Adipocyte (in vitro differentiated cells): ENCODE results near the gene PLB1.
A peak's percentile ranks its signal among the peaks of the same experiment; 100 is the strongest.

Source experiments
- DNase-seq: peaks from one replicate; pipeline ENCODE4 v3.0.0-alpha.2; 2015; ENCODE audit warnings: low read depth
- H3K27me3 ChIP-seq: replicated peaks from 2 replicates; pipeline ENCODE4 v1.7.0; 2013; ENCODE audit warnings: mild to moderate bottlenecking, low read length, moderate library complexity; ENCODE audit not compliant: control insufficient read depth, insufficient read depth
- H3K36me3 ChIP-seq: 2 replicates; pipeline ENCODE4 v1.7.0; 2013; ENCODE audit warnings: low read length, mild to moderate bottlenecking, moderate library complexity; ENCODE audit not compliant: control insufficient read depth, insufficient read depth, severe bottlenecking
- H3K4me1 ChIP-seq: 2 replicates; pipeline ENCODE4 v1.7.0; 2013; ENCODE audit warnings: mild to moderate bottlenecking, low read length, moderate library complexity; ENCODE audit not compliant: control insufficient read depth, insufficient read depth
- H3K4me3 ChIP-seq: 2 replicates; pipeline ENCODE4 v1.7.0; 2013; ENCODE audit warnings: mild to moderate bottlenecking, low read length, moderate library complexity
- H3K9ac ChIP-seq: 2 replicates; pipeline ENCODE4 v1.7.0; 2013; ENCODE audit warnings: mild to moderate bottlenecking, low read length, moderate library complexity
- H3K9me3 ChIP-seq: 2 replicates; pipeline ENCODE4 v1.7.0; 2013; ENCODE audit warnings: mild to moderate bottlenecking, low read length, moderate library complexity; ENCODE audit not compliant: control insufficient read depth

PLB1 gene

GRCh38 chr2:28607730-28608499 is 112.1 kb downstream of the PLB1 start:
- H3K9me3 ChIP-seq, result no peaks in the 10 kb centered on the region
- no peak for DNase-seq
- H3K36me3 ChIP-seq, result no peaks in the 10 kb centered on the region
- no peak overlapping the region for H3K9ac ChIP-seq
- no peak overlapping the region for H3K4me3 ChIP-seq
- peaks cover 6% of the 10 kb centered on the region for H3K4me1 ChIP-seq
- no peaks in the 10 kb centered on the region for H3K27me3 ChIP-seq

- no peaks in the 10 kb centered on the region for H3K4me1 ChIP-seq
- DNase-seq, result no peak
- H3K4me3 ChIP-seq, result no peak overlapping the region
- H3K27me3 ChIP-seq, result no peaks in the 10 kb centered on the region
- no peaks in the 10 kb centered on the region for H3K9me3 ChIP-seq
- H3K36me3 ChIP-seq, result no peaks in the 10 kb centered on the region
- no peak overlapping the region for H3K9ac ChIP-seq
These were observed 112.9 kb downstream of the PLB1 start for GRCh38 chr2:28608500-28609424.

- Histone ChIP-seq H3K4me3 (no peak overlapping the region), H3K9me3 (no peaks in the 10 kb centered on the region), H3K27me3 (no peaks in the 10 kb centered on the region), H3K36me3 (no peaks in the 10 kb centered on the region), H3K9ac (no peak overlapping the region), H3K4me1 (no peaks in the 10 kb centered on the region)
- peak; percentile 63 for DNase-seq
These were observed 114.8 kb downstream of the PLB1 start for GRCh38 chr2:28610583-28611201.

GRCh38 chr2:28612131-28612812 is 116.4 kb downstream of the PLB1 start:
- H3K9me3 ChIP-seq, result no peaks in the 10 kb centered on the region
- H3K36me3 ChIP-seq, result no peaks in the 10 kb centered on the region
- H3K4me1 ChIP-seq, result no peaks in the 10 kb centered on the region
- no peak overlapping the region for H3K9ac ChIP-seq
- H3K4me3 ChIP-seq, result no peak overlapping the region
- no peaks in the 10 kb centered on the region for H3K27me3 ChIP-seq
- no peak for DNase-seq

- no peak overlapping the region for H3K9ac ChIP-seq
- no peaks in the 10 kb centered on the region for H3K27me3 ChIP-seq
- no peak for DNase-seq
- no peaks in the 10 kb centered on the region for H3K9me3 ChIP-seq
- H3K4me3 ChIP-seq, result no peak overlapping the region
- no peaks in the 10 kb centered on the region for H3K4me1 ChIP-seq
- no peaks in the 10 kb centered on the region for H3K36me3 ChIP-seq
These were observed 117.3 kb downstream of the PLB1 start for GRCh38 chr2:28613186-28613585.

- no peaks in the 10 kb centered on the region for H3K27me3 ChIP-seq
- no peak overlapping the region for H3K9ac ChIP-seq
- no peak overlapping the region for H3K4me3 ChIP-seq
- H3K36me3 ChIP-seq, result no peaks in the 10 kb centered on the region
- DNase-seq, result peak; percentile 52
- no peaks in the 10 kb centered on the region for H3K4me1 ChIP-seq
- no peaks in the 10 kb centered on the region for H3K9me3 ChIP-seq
These were observed 118.0 kb downstream of the PLB1 start for GRCh38 chr2:28613633-28614501.

GRCh38 chr2:28615706-28616105 is 119.8 kb downstream of the PLB1 start:
- no peaks in the 10 kb centered on the region for H3K9me3 ChIP-seq
- no peaks in the 10 kb centered on the region for H3K36me3 ChIP-seq
- no peaks in the 10 kb centered on the region for H3K27me3 ChIP-seq
- DNase-seq, result no peak
- H3K4me3 ChIP-seq, result no peak overlapping the region
- no peaks in the 10 kb centered on the region for H3K4me1 ChIP-seq
- H3K9ac ChIP-seq, result no peak overlapping the region

GRCh38 chr2:28616396-28616999 is 120.6 kb downstream of the PLB1 start:
- Histone ChIP-seq H3K4me3 (no peak overlapping the region), H3K36me3 (no peaks in the 10 kb centered on the region), H3K9me3 (no peaks in the 10 kb centered on the region), H3K27me3 (no peaks in the 10 kb centered on the region), H3K4me1 (peaks cover 7% of the 10 kb centered on the region), H3K9ac (no peak overlapping the region)
- peak; percentile 42 for DNase-seq

GRCh38 chr2:28617502-28618184 is 121.8 kb downstream of the PLB1 start:
- Histone ChIP-seq H3K4me3 (no peak overlapping the region), H3K4me1 (peaks cover 15% of the 10 kb centered on the region), H3K36me3 (no peaks in the 10 kb centered on the region), H3K9ac (no peak overlapping the region), H3K9me3 (no peaks in the 10 kb centered on the region), H3K27me3 (no peaks in the 10 kb centered on the region)
- DNase-seq, result no peak
